ENCODE data around the gene CCDC78.

DNA sequence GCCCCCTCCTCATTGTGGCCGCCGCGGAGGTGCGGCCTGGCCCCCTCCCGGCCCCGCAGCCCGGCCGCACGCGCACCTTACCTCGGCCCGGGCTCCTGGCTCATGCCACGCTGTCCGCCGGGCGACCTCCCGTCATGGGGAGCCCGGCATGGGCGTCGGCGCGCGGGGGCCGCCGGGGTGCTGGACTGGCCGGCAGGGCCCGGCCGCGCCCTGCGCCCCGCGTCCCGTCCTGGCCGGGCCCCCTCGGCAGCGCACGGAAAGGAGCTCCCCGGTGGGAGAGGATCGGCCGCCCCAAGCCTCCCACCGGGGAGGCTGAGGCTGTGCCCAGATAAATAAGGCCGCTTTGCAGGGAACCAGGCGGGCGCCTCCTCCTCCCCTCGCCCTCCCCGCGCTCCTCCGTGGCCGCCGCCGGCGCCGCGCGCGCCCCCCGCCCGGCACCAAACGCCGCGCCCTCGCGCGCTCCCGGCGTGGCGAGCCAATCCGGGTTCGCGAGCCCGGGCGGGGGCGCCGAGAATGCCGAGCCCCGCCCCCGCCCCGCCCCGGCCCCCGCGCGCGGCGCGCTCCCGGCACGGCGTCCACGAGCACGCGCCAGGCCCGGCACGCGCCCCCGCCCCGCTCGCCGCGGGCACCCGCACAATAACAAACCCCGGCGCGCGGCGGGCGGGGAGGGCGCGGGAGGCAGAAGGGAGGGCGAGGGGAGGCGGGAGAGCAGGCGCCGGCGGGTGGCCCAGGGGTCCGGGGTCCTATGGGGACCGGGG lies 20.6 kb downstream of the CCDC78 start, which contains the start of gene FBXL16:
- TF ChIP-seq POLR2A (IDR thresholded peaks at IDR 0.05; ENCODE audit: borderline replicate concordance, extremely low read depth, insufficient read depth, insufficient read length) (no peak), POLR2AphosphoS5 (IDR thresholded peaks at IDR 0.05; ENCODE audit: low read depth, low read length) (peak; percentile 48), ZNF274 (IDR thresholded peaks at IDR 0.05; ENCODE audit: low read depth, low read length) (no peak), FOSL1 (IDR thresholded peaks at IDR 0.05; ENCODE audit: low read depth) (no peak), YY1 (IDR thresholded peaks at IDR 0.05; ENCODE audit: extremely low read depth, insufficient replicate concordance, low read depth, low read length) (no peak)
- TF ChIP-seq, protein P1, sequence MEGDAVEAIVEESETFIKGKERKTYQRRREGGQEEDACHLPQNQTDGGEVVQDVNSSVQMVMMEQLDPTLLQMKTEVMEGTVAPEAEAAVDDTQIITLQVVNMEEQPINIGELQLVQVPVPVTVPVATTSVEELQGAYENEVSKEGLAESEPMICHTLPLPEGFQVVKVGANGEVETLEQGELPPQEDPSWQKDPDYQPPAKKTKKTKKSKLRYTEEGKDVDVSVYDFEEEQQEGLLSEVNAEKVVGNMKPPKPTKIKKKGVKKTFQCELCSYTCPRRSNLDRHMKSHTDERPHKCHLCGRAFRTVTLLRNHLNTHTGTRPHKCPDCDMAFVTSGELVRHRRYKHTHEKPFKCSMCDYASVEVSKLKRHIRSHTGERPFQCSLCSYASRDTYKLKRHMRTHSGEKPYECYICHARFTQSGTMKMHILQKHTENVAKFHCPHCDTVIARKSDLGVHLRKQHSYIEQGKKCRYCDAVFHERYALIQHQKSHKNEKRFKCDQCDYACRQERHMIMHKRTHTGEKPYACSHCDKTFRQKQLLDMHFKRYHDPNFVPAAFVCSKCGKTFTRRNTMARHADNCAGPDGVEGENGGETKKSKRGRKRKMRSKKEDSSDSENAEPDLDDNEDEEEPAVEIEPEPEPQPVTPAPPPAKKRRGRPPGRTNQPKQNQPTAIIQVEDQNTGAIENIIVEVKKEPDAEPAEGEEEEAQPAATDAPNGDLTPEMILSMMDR (IDR thresholded peaks at IDR 0.05 in 2 of 3, conservative IDR thresholded peaks at IDR 0.05 in 1 of 3; ENCODE audit: borderline replicate concordance in 1 of 3, insufficient read depth in 1 of 3, low read depth in 2 of 3, low read length in 2 of 3): no peak
- TF ChIP-seq, protein P2, sequence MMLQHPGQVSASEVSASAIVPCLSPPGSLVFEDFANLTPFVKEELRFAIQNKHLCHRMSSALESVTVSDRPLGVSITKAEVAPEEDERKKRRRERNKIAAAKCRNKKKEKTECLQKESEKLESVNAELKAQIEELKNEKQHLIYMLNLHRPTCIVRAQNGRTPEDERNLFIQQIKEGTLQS (IDR thresholded peaks at IDR 0.05): no peak

All from HCT116 (cell line).